Measurements from ENCODE around the gene XIRP1. TPM values are rescaled to one million over a fixed set of nuclear protein-coding genes. Genes with fewer than 3 reads are reported as not detected.

The XIRP1 gene
- total and polyA plus RNA-seq, 2 of the 13 experiments (the other 11 are each of a cell fraction or from before 2014, with no cell fraction given), result not detected

DNA sequence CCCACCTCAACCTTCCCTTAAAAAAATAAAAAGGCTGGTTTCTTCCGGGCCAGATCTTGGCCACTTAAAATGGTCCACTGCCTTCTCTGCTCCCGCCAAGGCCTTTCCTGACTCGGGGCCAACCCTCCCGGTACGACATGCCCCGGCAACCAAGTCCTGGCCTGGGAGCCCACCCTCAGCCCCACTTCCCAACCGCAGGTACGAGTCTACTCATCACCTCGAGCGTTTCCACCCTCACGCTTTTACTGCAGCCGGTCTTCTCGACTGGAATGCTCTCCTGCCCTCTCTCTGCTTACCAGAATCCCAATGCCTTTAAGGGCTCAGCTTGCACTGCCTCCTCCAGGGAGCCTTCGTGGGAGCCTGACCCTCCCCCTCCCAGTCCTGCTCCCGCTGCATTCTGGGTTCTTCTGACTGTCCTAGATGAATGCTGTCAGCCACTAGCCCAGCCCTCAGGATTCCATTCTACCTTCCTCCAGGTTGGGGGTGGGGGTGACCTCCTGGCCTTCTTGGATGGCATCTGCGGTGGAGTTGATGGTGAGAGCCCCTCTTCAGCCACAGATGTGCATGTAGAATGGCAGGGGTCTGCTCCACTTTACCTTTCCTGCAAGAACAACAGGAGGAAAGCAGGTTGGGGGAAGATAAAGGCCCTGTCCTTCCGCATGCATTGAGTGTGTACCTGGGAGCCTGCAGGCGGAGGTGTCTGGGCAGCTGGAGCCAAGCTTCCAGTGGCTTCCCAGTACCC, 37.9 kb downstream of the XIRP1 start (continued):
- TF ChIP-seq ZNF788 (CRISPR knock-in tag; IDR thresholded peaks at IDR 0.05; ENCODE audit: borderline replicate concordance) (peak; percentile 65; the same call in 1 of the 2 replicates), RCOR2 (CRISPR knock-in tag; IDR thresholded peaks at IDR 0.05) (0 out of 2 replicates have a peak, but pooled peaks have one; percentile 42), ZNF317 (CRISPR knock-in tag; IDR thresholded peaks at IDR 0.05) (peak; percentile 46; the same call in 1 of the 2 replicates), ZNF124 (CRISPR knock-in tag; IDR thresholded peaks at IDR 0.05) (peak; percentile 55; the same call in 1 of the 2 replicates), MED1 (CRISPR knock-in tag; IDR thresholded peaks at IDR 0.05) (peak; percentile 49), ZBTB7B (CRISPR knock-in tag; IDR thresholded peaks at IDR 0.05) (peak; percentile 67), ZNF629 (CRISPR knock-in tag; conservative IDR thresholded peaks at IDR 0.05) (peak; percentile 50; the same call in 1 of the 2 replicates), ZNF143 (CRISPR knock-in tag; IDR thresholded peaks at IDR 0.05) (peak; percentile 82), BRCA1 (CRISPR knock-in tag; IDR thresholded peaks at IDR 0.05) (peak; percentile 58; the same call in 1 of the 2 replicates), FOXA3 (CRISPR knock-in tag; IDR thresholded peaks at IDR 0.05) (peak; percentile 46; the same call in 1 of the 2 replicates), ZFP36L2 (CRISPR knock-in tag; IDR thresholded peaks at IDR 0.05) (no peak), ZNF446 (CRISPR knock-in tag; IDR thresholded peaks at IDR 0.05) (no peak), ZNF225 (CRISPR knock-in tag; IDR thresholded peaks at IDR 0.05) (peak; percentile 77), ZNF614 (CRISPR knock-in tag; IDR thresholded peaks at IDR 0.05; ENCODE audit: borderline replicate concordance) (0 out of 2 replicates have a peak, but pooled peaks have one; percentile 49), NPAS2 (CRISPR knock-in tag; IDR thresholded peaks at IDR 0.05; ENCODE audit: borderline replicate concordance) (no peak), ZNF773 (CRISPR knock-in tag; IDR thresholded peaks at IDR 0.05; ENCODE audit: borderline replicate concordance) (peak; percentile 18; the same call in 1 of the 2 replicates), RXRB (CRISPR knock-in tag; IDR thresholded peaks at IDR 0.05; ENCODE audit: borderline replicate concordance) (peak; percentile 35; the same call in 1 of the 2 replicates), POLR2AphosphoS5 (IDR thresholded peaks at IDR 0.05; ENCODE audit: low read depth, low read length) (peak; percentile 82), TGIF2 (CRISPR knock-in tag; IDR thresholded peaks at IDR 0.05) (peak; percentile 64; the same call in 1 of the 2 replicates)
- TF ChIP-seq, protein P1, sequence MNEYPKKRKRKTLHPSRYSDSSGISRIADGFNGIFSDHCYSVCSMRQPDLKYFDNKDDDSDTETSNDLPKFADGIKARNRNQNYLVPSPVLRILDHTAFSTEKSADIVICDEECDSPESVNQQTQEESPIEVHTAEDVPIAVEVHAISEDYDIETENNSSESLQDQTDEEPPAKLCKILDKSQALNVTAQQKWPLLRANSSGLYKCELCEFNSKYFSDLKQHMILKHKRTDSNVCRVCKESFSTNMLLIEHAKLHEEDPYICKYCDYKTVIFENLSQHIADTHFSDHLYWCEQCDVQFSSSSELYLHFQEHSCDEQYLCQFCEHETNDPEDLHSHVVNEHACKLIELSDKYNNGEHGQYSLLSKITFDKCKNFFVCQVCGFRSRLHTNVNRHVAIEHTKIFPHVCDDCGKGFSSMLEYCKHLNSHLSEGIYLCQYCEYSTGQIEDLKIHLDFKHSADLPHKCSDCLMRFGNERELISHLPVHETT (CRISPR knock-in tag; conservative IDR thresholded peaks at IDR 0.05), result 0 out of 2 replicates have a peak, but pooled peaks have one; percentile 24
- TF ChIP-seq, protein P2, sequence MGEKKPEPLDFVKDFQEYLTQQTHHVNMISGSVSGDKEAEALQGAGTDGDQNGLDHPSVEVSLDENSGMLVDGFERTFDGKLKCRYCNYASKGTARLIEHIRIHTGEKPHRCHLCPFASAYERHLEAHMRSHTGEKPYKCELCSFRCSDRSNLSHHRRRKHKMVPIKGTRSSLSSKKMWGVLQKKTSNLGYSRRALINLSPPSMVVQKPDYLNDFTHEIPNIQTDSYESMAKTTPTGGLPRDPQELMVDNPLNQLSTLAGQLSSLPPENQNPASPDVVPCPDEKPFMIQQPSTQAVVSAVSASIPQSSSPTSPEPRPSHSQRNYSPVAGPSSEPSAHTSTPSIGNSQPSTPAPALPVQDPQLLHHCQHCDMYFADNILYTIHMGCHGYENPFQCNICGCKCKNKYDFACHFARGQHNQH (CRISPR knock-in tag; IDR thresholded peaks at IDR 0.05), result 0 out of 2 replicates have a peak, but pooled peaks have one; percentile 43
- TF ChIP-seq, protein P3, sequence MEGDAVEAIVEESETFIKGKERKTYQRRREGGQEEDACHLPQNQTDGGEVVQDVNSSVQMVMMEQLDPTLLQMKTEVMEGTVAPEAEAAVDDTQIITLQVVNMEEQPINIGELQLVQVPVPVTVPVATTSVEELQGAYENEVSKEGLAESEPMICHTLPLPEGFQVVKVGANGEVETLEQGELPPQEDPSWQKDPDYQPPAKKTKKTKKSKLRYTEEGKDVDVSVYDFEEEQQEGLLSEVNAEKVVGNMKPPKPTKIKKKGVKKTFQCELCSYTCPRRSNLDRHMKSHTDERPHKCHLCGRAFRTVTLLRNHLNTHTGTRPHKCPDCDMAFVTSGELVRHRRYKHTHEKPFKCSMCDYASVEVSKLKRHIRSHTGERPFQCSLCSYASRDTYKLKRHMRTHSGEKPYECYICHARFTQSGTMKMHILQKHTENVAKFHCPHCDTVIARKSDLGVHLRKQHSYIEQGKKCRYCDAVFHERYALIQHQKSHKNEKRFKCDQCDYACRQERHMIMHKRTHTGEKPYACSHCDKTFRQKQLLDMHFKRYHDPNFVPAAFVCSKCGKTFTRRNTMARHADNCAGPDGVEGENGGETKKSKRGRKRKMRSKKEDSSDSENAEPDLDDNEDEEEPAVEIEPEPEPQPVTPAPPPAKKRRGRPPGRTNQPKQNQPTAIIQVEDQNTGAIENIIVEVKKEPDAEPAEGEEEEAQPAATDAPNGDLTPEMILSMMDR (CRISPR knock-in tag; IDR thresholded peaks at IDR 0.05), result 0 out of 2 replicates have a peak, but pooled peaks have one; percentile 7
- TF ChIP-seq, protein P4, sequence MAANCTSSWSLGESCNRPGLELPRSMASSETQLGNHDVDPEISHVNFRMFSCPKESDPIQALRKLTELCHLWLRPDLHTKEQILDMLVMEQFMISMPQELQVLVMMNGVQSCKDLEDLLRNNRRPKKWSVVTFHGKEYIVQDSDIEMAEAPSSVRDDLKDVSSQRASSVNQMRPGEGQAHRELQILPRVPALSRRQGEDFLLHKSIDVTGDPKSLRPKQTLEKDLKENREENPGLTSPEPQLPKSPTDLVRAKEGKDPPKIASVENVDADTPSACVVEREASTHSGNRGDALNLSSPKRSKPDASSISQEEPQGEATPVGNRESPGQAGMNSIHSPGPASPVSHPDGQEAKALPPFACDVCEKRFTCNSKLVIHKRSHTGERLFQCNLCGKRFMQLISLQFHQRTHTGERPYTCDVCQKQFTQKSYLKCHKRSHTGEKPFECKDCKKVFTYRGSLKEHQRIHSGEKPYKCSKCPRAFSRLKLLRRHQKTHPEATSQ (CRISPR knock-in tag; IDR thresholded peaks at IDR 0.05; ENCODE audit: borderline replicate concordance), result 0 out of 2 replicates have a peak, but pooled peaks have one; percentile 32
- TF ChIP-seq, protein P5, sequence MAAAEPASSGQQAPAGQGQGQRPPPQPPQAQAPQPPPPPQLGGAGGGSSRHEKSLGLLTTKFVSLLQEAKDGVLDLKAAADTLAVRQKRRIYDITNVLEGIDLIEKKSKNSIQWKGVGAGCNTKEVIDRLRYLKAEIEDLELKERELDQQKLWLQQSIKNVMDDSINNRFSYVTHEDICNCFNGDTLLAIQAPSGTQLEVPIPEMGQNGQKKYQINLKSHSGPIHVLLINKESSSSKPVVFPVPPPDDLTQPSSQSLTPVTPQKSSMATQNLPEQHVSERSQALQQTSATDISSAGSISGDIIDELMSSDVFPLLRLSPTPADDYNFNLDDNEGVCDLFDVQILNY (CRISPR knock-in tag; conservative IDR thresholded peaks at IDR 0.05), result no peak
